WTC11 (cell line): ENCODE results near the gene LHPP. TPM values are rescaled to one million over a fixed set of nuclear protein-coding genes. Genes with fewer than 3 reads are reported as not detected.

Experiments used
- ATAC-seq: fragments of 200-7000 bp; cut with Tn5 transposase; 2 replicates; pipeline ENCODE4 v1.10.0; 2021; ENCODE audit warnings: mild to moderate bottlenecking, moderate library complexity
- CTCF ChIA-PET: fragments of 300-600 bp; sonication (Branson Sonifier 250); formaldehyde crosslinking; loops from one replicate; lab custom pipeline; 2021; ENCODE audit warnings: antibody characterized with exemption; lab: Charles Lee
- POLR2A ChIA-PET: fragments of 350-600 bp; sonication (Branson Sonifier 250); formaldehyde crosslinking; loops from one replicate; lab custom pipeline; 2021; ENCODE audit warnings: antibody characterized with exemption; lab: Charles Lee
- DNase-seq: peaks from one replicate; pipeline ENCODE4 v3.0.0; 2021; ENCODE audit warnings: low spot score
- H3K27ac Mint-ChIP-seq: 2 replicates; pipeline ENCODE4 v1.8.0; 2021; ENCODE audit warnings: mixed read lengths
- H3K27me3 Mint-ChIP-seq: 2 replicates; pipeline ENCODE4 v1.8.0; 2021; ENCODE audit warnings: low read depth, mild to moderate bottlenecking, moderate library complexity, mixed read lengths
- H3K36me3 Mint-ChIP-seq: 2 replicates; pipeline ENCODE4 v1.8.0; 2021; ENCODE audit warnings: mixed read lengths
- H3K4me1 Mint-ChIP-seq: 2 replicates; pipeline ENCODE4 v1.8.0; 2022; ENCODE audit warnings: mixed read lengths
- H3K4me3 Mint-ChIP-seq: 2 replicates; pipeline ENCODE4 v1.8.0; 2021; ENCODE audit warnings: mild to moderate bottlenecking, moderate library complexity, mixed read lengths
- H3K9me3 Mint-ChIP-seq: 2 replicates; pipeline ENCODE4 v1.8.0; 2021; ENCODE audit warnings: mixed read lengths
- ARID4B ChIP-seq: sonication (generic); formaldehyde crosslinking; IDR thresholded peaks from 2 replicates; pipeline ENCODE4 v1.8.0; 2023; ENCODE audit warnings: missing genetic modification reagents, mild to moderate bottlenecking, borderline replicate concordance
- CDX4 ChIP-seq: fragments of 250-450 bp; sonication (Bioruptor Pico); IDR thresholded peaks from 2 replicates; pipeline ENCODE4 v1.9.0; 2021; ENCODE audit warnings: moderate library complexity, mild to moderate bottlenecking, inconsistent platforms, borderline replicate concordance
- CREB1 ChIP-seq: sonication (generic); formaldehyde crosslinking; IDR thresholded peaks from 2 replicates; pipeline ENCODE4 v1.8.0; 2023; ENCODE audit warnings: mild to moderate bottlenecking, missing genetic modification reagents
- CTCF ChIP-seq: fragments of 200-600 bp; IDR thresholded peaks from 2 replicates; pipeline ENCODE4 v1.8.0; 2022; ENCODE audit warnings: antibody characterized with exemption
- E2F1 ChIP-seq: sonication (generic); formaldehyde crosslinking; IDR thresholded peaks from 2 replicates; pipeline ENCODE4 v1.8.0; 2022; ENCODE audit warnings: mild to moderate bottlenecking, missing genetic modification reagents
- E2F5 ChIP-seq: sonication (generic); formaldehyde crosslinking; IDR thresholded peaks from 2 replicates; pipeline ENCODE4 v1.8.1; 2022; ENCODE audit warnings: mild to moderate bottlenecking, moderate library complexity, missing genetic modification reagents
- EMX1 ChIP-seq: fragments of 250-450 bp; sonication (Bioruptor Pico); IDR thresholded peaks from 2 replicates; pipeline ENCODE4 v1.8.0; 2021; ENCODE audit warnings: mild to moderate bottlenecking
- GTF2I ChIP-seq: fragments of 250-450 bp; sonication (Bioruptor Pico); conservative IDR thresholded peaks from 2 replicates; pipeline ENCODE4 v1.4.0; 2021; ENCODE audit warnings: mild to moderate bottlenecking
- HMGA2 ChIP-seq: fragments of 250-450 bp; sonication (Bioruptor Pico); IDR thresholded peaks from 2 replicates; pipeline ENCODE4 v1.4.0; 2021; ENCODE audit warnings: mild to moderate bottlenecking, moderate library complexity
- NR1H2 ChIP-seq: sonication (generic); formaldehyde crosslinking; IDR thresholded peaks from 2 replicates; pipeline ENCODE4 v1.9.0; 2021; ENCODE audit warnings: mild to moderate bottlenecking, moderate library complexity, missing genetic modification reagents
- NR2C2 ChIP-seq: sonication (generic); formaldehyde crosslinking; IDR thresholded peaks from 2 replicates; pipeline ENCODE4 v1.8.0; 2022; ENCODE audit warnings: mild to moderate bottlenecking, missing genetic modification reagents
- OVOL2 ChIP-seq: fragments of 250-450 bp; sonication (Bioruptor Pico); IDR thresholded peaks from 2 replicates; pipeline ENCODE4 v1.9.0; 2021; ENCODE audit warnings: mild to moderate bottlenecking, borderline replicate concordance
- PREB ChIP-seq: sonication (generic); formaldehyde crosslinking; IDR thresholded peaks from 2 replicates; pipeline ENCODE4 v1.8.1; 2022; ENCODE audit warnings: mild to moderate bottlenecking, missing genetic modification reagents, moderate library complexity, borderline replicate concordance
- TCF7 ChIP-seq: sonication (generic); formaldehyde crosslinking; IDR thresholded peaks from 2 replicates; pipeline ENCODE4 v1.8.0; 2022; ENCODE audit warnings: mild to moderate bottlenecking, low read depth, missing genetic modification reagents, moderate library complexity
- TP53 ChIP-seq: sonication (generic); formaldehyde crosslinking; IDR thresholded peaks from 2 replicates; pipeline ENCODE4 v1.8.1; 2023; ENCODE audit warnings: mild to moderate bottlenecking, missing genetic modification reagents
- USF2 ChIP-seq: sonication (generic); formaldehyde crosslinking; IDR thresholded peaks from 2 replicates; pipeline ENCODE4 v1.8.1; 2023; ENCODE audit warnings: mild to moderate bottlenecking, missing genetic modification reagents, moderate library complexity
- ZNF263 ChIP-seq: sonication (generic); formaldehyde crosslinking; IDR thresholded peaks from 2 replicates; pipeline ENCODE4 v1.8.1; 2022; ENCODE audit warnings: low read depth, mild to moderate bottlenecking, moderate library complexity, missing genetic modification reagents
- ZNF281 ChIP-seq: sonication (generic); formaldehyde crosslinking; IDR thresholded peaks from 2 replicates; pipeline ENCODE4 v1.8.0; 2023; ENCODE audit warnings: mild to moderate bottlenecking, missing genetic modification reagents
- ZNF423 ChIP-seq: fragments of 250-450 bp; sonication (Bioruptor Pico); IDR thresholded peaks from 2 replicates; pipeline ENCODE4 v2.1.2; 2022; ENCODE audit warnings: mild to moderate bottlenecking, moderate library complexity
- total RNA-seq: library from RNA; stranded (reverse); gene quantifications from 3 replicates; pipeline ENCODE4 v1.2.3, GENCODE V29; 2021

Gene LHPP
- total RNA-seq, 1 experiment from 2014 or later, result 33.2 TPM

GRCh38 chr10:124568339-124568738 is 106.7 kb downstream of the LHPP start:
- ChIA-PET CTCF (interaction anchor here (1.4 to 1.9 kb wide), 2 partner anchors 34 kb away, joined by 4 to 5 read pairs; no protein-coding TSS in a partner anchor), POLR2A (no interaction called here)
- Mint-ChIP-seq H3K36me3 (peaks cover 6% of the 10 kb centered on the region; the same call in 1 of the 2 replicates), H3K9me3 (peaks cover 8% of the 10 kb centered on the region), H3K27me3 (no peaks in the 10 kb centered on the region), H3K4me1 (peaks cover 15% of the 10 kb centered on the region), H3K4me3 (no peak overlapping the region), H3K27ac (peak overlapping the region; percentile 49; the same call in 1 of the 2 replicates)
- ATAC-seq (no peak), DNase-seq (no peak)
- no peak for TF ChIP-seq HMGA2 (CRISPR knock-in tag)
- no peak for TF ChIP-seq ZNF423 (CRISPR knock-in tag)
- no peak for TF ChIP-seq E2F5
- TF ChIP-seq NR1H2, result no peak
- TF ChIP-seq OVOL2, result no peak
- TF ChIP-seq PREB, result no peak
- TF ChIP-seq GTF2I (CRISPR knock-in tag), result no peak
- no peak for TF ChIP-seq TP53 (CRISPR knock-in tag)
- TF ChIP-seq ARID4B (CRISPR knock-in tag), result no peak
- TF ChIP-seq ZNF263 (CRISPR knock-in tag), result no peak
- TF ChIP-seq, all 79 proteins: peak for 0

GRCh38 chr10:124568848-124569622 is 107.4 kb downstream of the LHPP start:
- Mint-ChIP-seq H3K27ac (peak overlapping the region; percentile 78; the same call in 1 of the 2 replicates), H3K4me3 (no peak overlapping the region), H3K9me3 (peaks cover 8% of the 10 kb centered on the region), H3K27me3 (no peaks in the 10 kb centered on the region), H3K36me3 (peaks cover 6% of the 10 kb centered on the region; the same call in 1 of the 2 replicates), H3K4me1 (peaks cover 15% of the 10 kb centered on the region)
- no peak for TF ChIP-seq HMGA2 (CRISPR knock-in tag)
- TF ChIP-seq CDX4, result no peak
- TF ChIP-seq CTCF, result no peak
- no peak for TF ChIP-seq OVOL2
- TF ChIP-seq EMX1 (CRISPR knock-in tag), result no peak
- TF ChIP-seq TP53 (CRISPR knock-in tag), result no peak
- TF ChIP-seq CREB1 (CRISPR knock-in tag), result no peak
- TF ChIP-seq E2F1 (CRISPR knock-in tag), result no peak
- TF ChIP-seq TCF7, result no peak
- no peak for TF ChIP-seq ZNF281
- no peak for TF ChIP-seq USF2 (CRISPR knock-in tag)
- no peak for TF ChIP-seq NR2C2 (CRISPR knock-in tag)
- no peak for ATAC-seq
- no peak for DNase-seq
- CTCF ChIA-PET, result interaction anchor here (1.0 to 1.4 kb wide), 2 partner anchors 16 to 35 kb away, joined by 3 to 4 read pairs; no protein-coding TSS in a partner anchor
- POLR2A ChIA-PET, result interaction anchor here (0.6 kb wide), 1 partner anchor 213 kb away, joined by 3 read pairs; no protein-coding TSS in a partner anchor
